BE2C (cell line): Measurements from ENCODE around the gene DMXL1.

ENCODE experiments used
- DNase-seq: peaks from one replicate; pipeline ENCODE4 v3.0.0-alpha.2; 2020
- H3K27me3 ChIP-seq: fragments of 250-450 bp; sonication (Bioruptor Pico); 2 replicates; pipeline ENCODE4 v1.5.1; 2020; ENCODE audit warnings: mild to moderate bottlenecking
- H3K36me3 ChIP-seq: fragments of 250-450 bp; sonication (Bioruptor Pico); 2 replicates; pipeline ENCODE4 v1.5.1; 2020; ENCODE audit warnings: mild to moderate bottlenecking
- H3K4me1 ChIP-seq: fragments of 250-450 bp; sonication (Bioruptor Pico); 2 replicates; pipeline ENCODE4 v1.5.1; 2020
- H3K4me3 ChIP-seq: 2 replicates; pipeline ENCODE4 v1.5.1; 2011; ENCODE audit warnings: low read depth, low read length
- H3K9me3 ChIP-seq: fragments of 250-450 bp; sonication (Bioruptor Pico); 2 replicates; pipeline ENCODE4 v1.5.1; 2020
- CTCF ChIP-seq: IDR thresholded peaks from 2 replicates; pipeline ENCODE4 v1.5.1; 2012; ENCODE audit warnings: mild to moderate bottlenecking, low read depth, low read length

The DMXL1 gene

GRCh38 chr5:119191944-119192343 is 121.1 kb downstream of the DMXL1 start:
- H3K9me3 ChIP-seq: no peaks in the 10 kb centered on the region
- H3K4me3 ChIP-seq: no peak overlapping the region
- no peak for DNase-seq
- H3K36me3 ChIP-seq: no peaks in the 10 kb centered on the region
- H3K27me3 ChIP-seq: no peaks in the 10 kb centered on the region
- no peaks in the 10 kb centered on the region for H3K4me1 ChIP-seq
- TF ChIP-seq CTCF: no peak

GRCh38 chr5:119200795-119201194 is 129.9 kb downstream of the DMXL1 start:
- Histone ChIP-seq H3K4me3 (no peak overlapping the region), H3K4me1 (no peaks in the 10 kb centered on the region), H3K9me3 (no peaks in the 10 kb centered on the region), H3K27me3 (no peaks in the 10 kb centered on the region), H3K36me3 (no peaks in the 10 kb centered on the region)
- TF ChIP-seq CTCF: no peak
- DNase-seq: no peak

- Histone ChIP-seq H3K36me3 (no peaks in the 10 kb centered on the region), H3K9me3 (no peaks in the 10 kb centered on the region), H3K4me1 (no peaks in the 10 kb centered on the region), H3K4me3 (no peak overlapping the region), H3K27me3 (no peaks in the 10 kb centered on the region)
- no peak for TF ChIP-seq CTCF
- no peak for DNase-seq
These were observed 136.2 kb downstream of the DMXL1 start for GRCh38 chr5:119207105-119207504.

- Histone ChIP-seq H3K4me1 (no peaks in the 10 kb centered on the region), H3K27me3 (no peaks in the 10 kb centered on the region), H3K36me3 (no peaks in the 10 kb centered on the region), H3K4me3 (no peak overlapping the region), H3K9me3 (no peaks in the 10 kb centered on the region)
- TF ChIP-seq CTCF: no peak
- no peak for DNase-seq
These were observed 141.1 kb downstream of the DMXL1 start for GRCh38 chr5:119212026-119212425.

DNA sequence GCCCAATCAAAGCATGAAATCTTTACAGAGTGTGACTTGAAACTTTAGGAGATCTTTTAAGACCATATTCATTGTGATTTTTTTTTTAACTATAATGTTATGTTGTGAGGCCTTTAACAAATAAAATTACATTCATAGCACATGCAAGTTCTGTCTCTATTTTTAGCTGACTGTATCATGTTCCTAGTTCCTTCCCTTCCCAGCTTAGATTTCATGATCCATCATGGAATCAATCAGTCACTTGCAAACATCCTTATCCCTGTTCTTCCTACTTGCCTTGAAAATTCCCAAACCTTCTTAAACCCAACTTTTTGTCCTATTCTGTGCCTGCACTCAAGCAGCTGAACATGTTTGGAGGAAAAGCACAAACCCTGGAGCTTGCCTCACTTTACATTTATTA is 141.8 kb downstream of the DMXL1 start:
- no peaks in the 10 kb centered on the region for H3K4me1 ChIP-seq
- H3K27me3 ChIP-seq: no peaks in the 10 kb centered on the region
- no peak for TF ChIP-seq CTCF
- DNase-seq: no peak
- no peaks in the 10 kb centered on the region for H3K9me3 ChIP-seq
- no peaks in the 10 kb centered on the region for H3K36me3 ChIP-seq
- H3K4me3 ChIP-seq: no peak overlapping the region

DNA sequence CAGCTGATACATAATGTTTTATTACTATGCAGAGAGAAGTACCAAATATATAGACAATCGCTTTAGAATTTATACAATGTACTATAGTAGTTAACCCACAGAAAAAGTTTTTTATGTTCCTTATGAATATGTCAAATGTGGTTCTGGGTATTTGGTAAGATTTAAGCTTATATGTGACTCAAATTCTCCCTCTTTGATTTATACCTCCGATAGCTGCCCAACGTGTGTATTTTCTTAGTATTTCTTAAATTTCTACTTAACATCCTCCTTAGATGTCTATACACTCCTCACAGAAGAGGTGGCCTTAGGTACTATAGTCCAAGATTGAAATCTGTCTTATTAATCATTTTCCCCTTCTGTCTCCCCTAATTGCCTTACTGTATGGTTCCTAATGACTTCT is 146.3 kb downstream of the DMXL1 start:
- no peaks in the 10 kb centered on the region for H3K36me3 ChIP-seq
- no peaks in the 10 kb centered on the region for H3K4me1 ChIP-seq
- H3K4me3 ChIP-seq: no peak overlapping the region
- no peak for TF ChIP-seq CTCF
- no peak for DNase-seq
- H3K9me3 ChIP-seq: no peaks in the 10 kb centered on the region
- no peaks in the 10 kb centered on the region for H3K27me3 ChIP-seq
